ENCODE measurements around the gene DYSF. TPM values are rescaled to one million over a fixed set of nuclear protein-coding genes. Genes with fewer than 3 reads are reported as not detected.

The DYSF gene
- total RNA-seq, 1 experiment from 2014 or later, result 5.5 TPM

GRCh38 chr2:71564361-71564760, 111.0 kb downstream of the DYSF start:
- no peaks in the 10 kb centered on the region for H4K20me1 ChIP-seq (ENCODE audit: control insufficient read depth, insufficient read depth, insufficient read length)
- no peak overlapping the region for H4K5ac ChIP-seq (ENCODE audit: insufficient read length, low read depth, low read length)
- no peaks in the 10 kb centered on the region for H3K27me3 ChIP-seq (ENCODE audit: insufficient read depth, low read length)
- no peak overlapping the region for H2BK20ac ChIP-seq (ENCODE audit: low read depth, low read length, poor library complexity, severe bottlenecking)
- no peak overlapping the region for H3K18ac ChIP-seq (ENCODE audit: insufficient read length, low read depth, low read length)
- no peak overlapping the region for H3K4me3 Mint-ChIP-seq
- DNase-seq, result no peak
- no peak overlapping the region for H3K14ac ChIP-seq (ENCODE audit: insufficient read depth, low read length)
- H3K4me1 Mint-ChIP-seq, result peaks cover 2 to 16% of the 10 kb centered on the region in 2 experiments; a peak in 3 of 4 replicates
- no peaks in the 10 kb centered on the region for H3K23me2 ChIP-seq (ENCODE audit: insufficient read length, low read depth, low read length, poor library complexity, severe bottlenecking)
- H4K91ac ChIP-seq (ENCODE audit: insufficient read length, low read depth, low read length), result no peak overlapping the region
- WGBS (ENCODE audit: extremely low coverage, insufficient read length, low lambda C conversion rate), result no CpG with 5 or more reads among the region's 5 CpGs
- no peak overlapping the region for H3K9ac ChIP-seq (ENCODE audit: extremely low read depth, insufficient read length, low read length)
- no peak overlapping the region for H2BK5ac ChIP-seq (ENCODE audit: insufficient read length, low read length)
- no peak overlapping the region for H3K4ac ChIP-seq (ENCODE audit: low read depth, low read length)
- H2BK120ac ChIP-seq (ENCODE audit: low read depth, low read length, poor library complexity, severe bottlenecking), result no peak overlapping the region
- H3K4me2 ChIP-seq (ENCODE audit: insufficient read depth, insufficient read length, low read length), result no peak overlapping the region
- no peak overlapping the region for H2BK15ac ChIP-seq (ENCODE audit: low read depth, low read length)
- H3T11ph ChIP-seq (ENCODE audit: low read length), result no peak overlapping the region
- no peak overlapping the region for H2BK12ac ChIP-seq (ENCODE audit: insufficient read length, low read depth, low read length)
- H3K9me3 ChIP-seq (ENCODE audit: control insufficient read depth, low read depth, low read length), result no peaks in the 10 kb centered on the region
- no peak overlapping the region for H3K27ac Mint-ChIP-seq
- no peak for TF ChIP-seq CTCF (conservative IDR thresholded peaks at IDR 0.05)
- no peak overlapping the region for H2AFZ ChIP-seq (ENCODE audit: low read length)
- H3K9me3 Mint-ChIP-seq, result no peaks in the 10 kb centered on the region
- no peaks in the 10 kb centered on the region for H3K4me1 ChIP-seq (ENCODE audit: insufficient read depth, low read length)
- no peak overlapping the region for H3K23ac ChIP-seq (ENCODE audit: insufficient read length, low read depth, low read length)
- H3K27ac ChIP-seq (ENCODE audit: insufficient read length, low read depth, low read length), result no peak overlapping the region
- H3K56ac ChIP-seq (ENCODE audit: insufficient read length, low read depth, low read length), result no peak overlapping the region
- H4K8ac ChIP-seq (replicated peaks; ENCODE audit: insufficient read length, low read depth, low read length), result no peak overlapping the region
- H3K36me3 Mint-ChIP-seq (ENCODE audit: insufficient read depth in 1 of 3, low read depth in 3 of 3), result no peaks in the 10 kb centered on the region; a peak in 1 of 7 replicates
- H3K79me2 ChIP-seq (ENCODE audit: insufficient read depth, low read length), result no peaks in the 10 kb centered on the region
- no peaks in the 10 kb centered on the region for H3K27me3 Mint-ChIP-seq (ENCODE audit: low read depth)
- no peaks in the 10 kb centered on the region for H3K79me1 ChIP-seq (ENCODE audit: insufficient read depth, low read depth, low read length, poor library complexity, severe bottlenecking)
- no peak overlapping the region for H2AK5ac ChIP-seq (ENCODE audit: insufficient read length, low read length)

Data from H9 (cell line).